ENCODE data around the gene RGS18. TPM values are rescaled to one million over a fixed set of nuclear protein-coding genes. Genes with fewer than 3 reads are reported as not detected.

RGS18 gene
- total and polyA plus RNA-seq, 2 of the 8 experiments (the other 6 are each of a cell fraction or from before 2014, with no cell fraction given), result not detected

DNA sequence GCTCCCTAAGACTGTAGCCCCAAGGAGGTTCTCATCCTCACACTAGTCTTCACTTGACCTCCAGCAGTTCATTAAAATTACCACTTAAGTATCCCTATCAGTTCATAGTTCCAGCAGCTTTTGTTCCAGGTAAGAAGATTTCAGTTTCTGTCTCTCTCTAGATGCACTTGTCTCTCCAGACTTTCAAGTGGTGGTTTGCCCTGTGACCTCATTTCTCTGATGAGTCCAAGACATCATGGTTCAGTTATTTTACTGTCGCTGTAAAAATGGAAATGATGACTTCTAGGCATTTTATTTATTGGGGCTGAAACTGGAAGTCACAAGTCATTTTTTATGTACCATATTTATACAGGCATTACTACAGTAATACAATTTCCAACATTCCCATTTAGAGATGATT, 17.9 kb upstream of the RGS18 start (continued):
- TF ChIP-seq, protein P1, sequence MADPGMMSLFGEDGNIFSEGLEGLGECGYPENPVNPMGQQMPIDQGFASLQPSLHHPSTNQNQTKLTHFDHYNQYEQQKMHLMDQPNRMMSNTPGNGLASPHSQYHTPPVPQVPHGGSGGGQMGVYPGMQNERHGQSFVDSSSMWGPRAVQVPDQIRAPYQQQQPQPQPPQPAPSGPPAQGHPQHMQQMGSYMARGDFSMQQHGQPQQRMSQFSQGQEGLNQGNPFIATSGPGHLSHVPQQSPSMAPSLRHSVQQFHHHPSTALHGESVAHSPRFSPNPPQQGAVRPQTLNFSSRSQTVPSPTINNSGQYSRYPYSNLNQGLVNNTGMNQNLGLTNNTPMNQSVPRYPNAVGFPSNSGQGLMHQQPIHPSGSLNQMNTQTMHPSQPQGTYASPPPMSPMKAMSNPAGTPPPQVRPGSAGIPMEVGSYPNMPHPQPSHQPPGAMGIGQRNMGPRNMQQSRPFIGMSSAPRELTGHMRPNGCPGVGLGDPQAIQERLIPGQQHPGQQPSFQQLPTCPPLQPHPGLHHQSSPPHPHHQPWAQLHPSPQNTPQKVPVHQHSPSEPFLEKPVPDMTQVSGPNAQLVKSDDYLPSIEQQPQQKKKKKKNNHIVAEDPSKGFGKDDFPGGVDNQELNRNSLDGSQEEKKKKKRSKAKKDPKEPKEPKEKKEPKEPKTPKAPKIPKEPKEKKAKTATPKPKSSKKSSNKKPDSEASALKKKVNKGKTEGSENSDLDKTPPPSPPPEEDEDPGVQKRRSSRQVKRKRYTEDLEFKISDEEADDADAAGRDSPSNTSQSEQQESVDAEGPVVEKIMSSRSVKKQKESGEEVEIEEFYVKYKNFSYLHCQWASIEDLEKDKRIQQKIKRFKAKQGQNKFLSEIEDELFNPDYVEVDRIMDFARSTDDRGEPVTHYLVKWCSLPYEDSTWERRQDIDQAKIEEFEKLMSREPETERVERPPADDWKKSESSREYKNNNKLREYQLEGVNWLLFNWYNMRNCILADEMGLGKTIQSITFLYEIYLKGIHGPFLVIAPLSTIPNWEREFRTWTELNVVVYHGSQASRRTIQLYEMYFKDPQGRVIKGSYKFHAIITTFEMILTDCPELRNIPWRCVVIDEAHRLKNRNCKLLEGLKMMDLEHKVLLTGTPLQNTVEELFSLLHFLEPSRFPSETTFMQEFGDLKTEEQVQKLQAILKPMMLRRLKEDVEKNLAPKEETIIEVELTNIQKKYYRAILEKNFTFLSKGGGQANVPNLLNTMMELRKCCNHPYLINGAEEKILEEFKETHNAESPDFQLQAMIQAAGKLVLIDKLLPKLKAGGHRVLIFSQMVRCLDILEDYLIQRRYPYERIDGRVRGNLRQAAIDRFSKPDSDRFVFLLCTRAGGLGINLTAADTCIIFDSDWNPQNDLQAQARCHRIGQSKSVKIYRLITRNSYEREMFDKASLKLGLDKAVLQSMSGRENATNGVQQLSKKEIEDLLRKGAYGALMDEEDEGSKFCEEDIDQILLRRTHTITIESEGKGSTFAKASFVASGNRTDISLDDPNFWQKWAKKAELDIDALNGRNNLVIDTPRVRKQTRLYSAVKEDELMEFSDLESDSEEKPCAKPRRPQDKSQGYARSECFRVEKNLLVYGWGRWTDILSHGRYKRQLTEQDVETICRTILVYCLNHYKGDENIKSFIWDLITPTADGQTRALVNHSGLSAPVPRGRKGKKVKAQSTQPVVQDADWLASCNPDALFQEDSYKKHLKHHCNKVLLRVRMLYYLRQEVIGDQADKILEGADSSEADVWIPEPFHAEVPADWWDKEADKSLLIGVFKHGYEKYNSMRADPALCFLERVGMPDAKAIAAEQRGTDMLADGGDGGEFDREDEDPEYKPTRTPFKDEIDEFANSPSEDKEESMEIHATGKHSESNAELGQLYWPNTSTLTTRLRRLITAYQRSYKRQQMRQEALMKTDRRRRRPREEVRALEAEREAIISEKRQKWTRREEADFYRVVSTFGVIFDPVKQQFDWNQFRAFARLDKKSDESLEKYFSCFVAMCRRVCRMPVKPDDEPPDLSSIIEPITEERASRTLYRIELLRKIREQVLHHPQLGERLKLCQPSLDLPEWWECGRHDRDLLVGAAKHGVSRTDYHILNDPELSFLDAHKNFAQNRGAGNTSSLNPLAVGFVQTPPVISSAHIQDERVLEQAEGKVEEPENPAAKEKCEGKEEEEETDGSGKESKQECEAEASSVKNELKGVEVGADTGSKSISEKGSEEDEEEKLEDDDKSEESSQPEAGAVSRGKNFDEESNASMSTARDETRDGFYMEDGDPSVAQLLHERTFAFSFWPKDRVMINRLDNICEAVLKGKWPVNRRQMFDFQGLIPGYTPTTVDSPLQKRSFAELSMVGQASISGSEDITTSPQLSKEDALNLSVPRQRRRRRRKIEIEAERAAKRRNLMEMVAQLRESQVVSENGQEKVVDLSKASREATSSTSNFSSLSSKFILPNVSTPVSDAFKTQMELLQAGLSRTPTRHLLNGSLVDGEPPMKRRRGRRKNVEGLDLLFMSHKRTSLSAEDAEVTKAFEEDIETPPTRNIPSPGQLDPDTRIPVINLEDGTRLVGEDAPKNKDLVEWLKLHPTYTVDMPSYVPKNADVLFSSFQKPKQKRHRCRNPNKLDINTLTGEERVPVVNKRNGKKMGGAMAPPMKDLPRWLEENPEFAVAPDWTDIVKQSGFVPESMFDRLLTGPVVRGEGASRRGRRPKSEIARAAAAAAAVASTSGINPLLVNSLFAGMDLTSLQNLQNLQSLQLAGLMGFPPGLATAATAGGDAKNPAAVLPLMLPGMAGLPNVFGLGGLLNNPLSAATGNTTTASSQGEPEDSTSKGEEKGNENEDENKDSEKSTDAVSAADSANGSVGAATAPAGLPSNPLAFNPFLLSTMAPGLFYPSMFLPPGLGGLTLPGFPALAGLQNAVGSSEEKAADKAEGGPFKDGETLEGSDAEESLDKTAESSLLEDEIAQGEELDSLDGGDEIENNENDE (IDR thresholded peaks at IDR 0.05; ENCODE audit: insufficient replicate concordance, low read length), result no peak
- TF ChIP-seq TEAD4 (IDR thresholded peaks at IDR 0.05; ENCODE audit: low read depth, low read length) (no peak), CBX5 (IDR thresholded peaks at IDR 0.05; ENCODE audit: low read depth, low read length) (no peak), MAFK (IDR thresholded peaks at IDR 0.05; ENCODE audit: low read depth, low read length) (no peak), NRF1 (IDR thresholded peaks at IDR 0.05; ENCODE audit: low read depth, low read length) (no peak), POU5F1 (IDR thresholded peaks at IDR 0.05; ENCODE audit: low read depth, low read length) (no peak), POLR2AphosphoS5 (IDR thresholded peaks at IDR 0.05; ENCODE audit: low read depth, low read length) (no peak), BRCA1 (IDR thresholded peaks at IDR 0.05; ENCODE audit: low read depth, low read length) (no peak), TAF7 (optimal IDR thresholded peaks at IDR 0.05; ENCODE audit: borderline replicate concordance, low read depth, low read length) (no peak), CHD2 (IDR thresholded peaks at IDR 0.05; ENCODE audit: low read length) (no peak), EGR1 (IDR thresholded peaks at IDR 0.05; ENCODE audit: borderline replicate concordance, low read depth, low read length) (no peak), POLR2A (IDR thresholded peaks at IDR 0.05; ENCODE audit: control extremely low read depth in 1 of 2, low read depth in 2 of 2, low read length in 2 of 2) (no peak), KDM1A (IDR thresholded peaks at IDR 0.05; ENCODE audit: borderline replicate concordance, low read length) (no peak)
